ENCODE data around the gene ZNF639. TPM values are rescaled to one million over a fixed set of nuclear protein-coding genes. Genes with fewer than 3 reads are reported as not detected.

ZNF639 gene
- total RNA-seq, 1 experiment from 2014 or later: 52.8 TPM

DNA sequence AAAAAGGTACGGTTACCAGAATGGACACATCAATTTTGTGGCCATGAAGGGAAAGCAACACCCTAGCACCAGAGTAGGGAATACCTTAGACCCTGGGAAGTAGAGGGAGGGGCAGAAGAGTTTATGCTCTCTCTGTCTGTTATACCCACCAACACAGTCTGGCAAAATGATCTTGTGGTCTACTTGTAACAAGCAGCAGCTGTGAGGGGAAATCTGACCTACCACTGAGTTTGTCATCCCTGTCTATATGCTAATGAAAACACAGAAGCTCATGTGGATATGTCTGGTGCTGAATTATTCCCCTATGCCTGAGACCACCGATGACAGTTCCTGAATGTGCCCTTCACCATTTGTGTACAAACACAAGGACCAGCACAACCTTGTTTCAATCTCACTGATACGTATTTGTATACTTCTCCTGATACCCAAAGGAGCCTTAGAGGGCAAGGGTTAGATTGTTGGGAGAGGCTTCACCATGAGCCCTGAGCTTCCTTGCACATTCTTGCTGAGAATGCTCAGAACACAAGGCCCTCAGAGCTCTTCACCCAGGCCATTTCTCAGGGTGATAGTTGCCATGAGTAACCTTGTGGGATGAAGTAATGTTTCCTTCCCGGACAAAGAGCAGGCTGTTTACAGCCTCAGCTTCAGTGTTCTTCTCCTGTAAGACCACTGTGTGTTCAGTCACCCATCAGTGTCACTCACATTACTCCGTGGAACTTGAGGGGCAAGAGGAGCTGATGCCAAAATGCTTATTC, 24.7 kb upstream of the ZNF639 start:
- BruUV-seq (replicated peaks): no TSS peak
- intact Hi-C loops (cut with micrococcal nuclease): no loop called here
- TF ChIP-seq CTCF (IDR thresholded peaks at IDR 0.05; ENCODE audit: unreplicated experiment): no peak
- POLR2A ChIA-PET: interaction anchor here (0.6 kb wide), 1 partner anchor 124 kb away, joined by 3 read pairs; no protein-coding TSS in a partner anchor
- CTCF ChIA-PET: no interaction called here
- Mint-ChIP-seq H3K4me3 (ENCODE audit: unreplicated experiment) (no peak overlapping the region), H3K36me3 (ENCODE audit: insufficient read depth, unreplicated experiment) (no peaks in the 10 kb centered on the region), H3K27ac (ENCODE audit: low read depth, unreplicated experiment) (no peak overlapping the region), H3K4me1 (ENCODE audit: insufficient read depth, unreplicated experiment) (no peaks in the 10 kb centered on the region), H3K27me3 (ENCODE audit: insufficient read depth, unreplicated experiment) (no peaks in the 10 kb centered on the region), H3K9me3 (ENCODE audit: unreplicated experiment) (peaks cover 7% of the 10 kb centered on the region)
- DNase-seq (ENCODE audit: unreplicated experiment): no peak

GRCh38 chr3:179299316-179299715, 23.5 kb upstream of the ZNF639 start:
- Mint-ChIP-seq H3K9me3 (ENCODE audit: unreplicated experiment) (peaks cover 7% of the 10 kb centered on the region), H3K4me3 (ENCODE audit: unreplicated experiment) (no peak overlapping the region), H3K27me3 (ENCODE audit: insufficient read depth, unreplicated experiment) (no peaks in the 10 kb centered on the region), H3K27ac (ENCODE audit: low read depth, unreplicated experiment) (no peak overlapping the region), H3K4me1 (ENCODE audit: insufficient read depth, unreplicated experiment) (no peaks in the 10 kb centered on the region), H3K36me3 (ENCODE audit: insufficient read depth, unreplicated experiment) (no peaks in the 10 kb centered on the region)
- no peak for DNase-seq (ENCODE audit: unreplicated experiment)
- no peak for TF ChIP-seq CTCF (IDR thresholded peaks at IDR 0.05; ENCODE audit: unreplicated experiment)
- POLR2A ChIA-PET: no interaction called here
- BruUV-seq (replicated peaks): no TSS peak
- intact Hi-C loops (cut with micrococcal nuclease): no loop called here
- CTCF ChIA-PET: no interaction called here

GRCh38 chr3:179299999-179300613, 22.7 kb upstream of the ZNF639 start:
- no peaks in the 10 kb centered on the region for H3K36me3 Mint-ChIP-seq (ENCODE audit: insufficient read depth, unreplicated experiment)
- H3K4me1 Mint-ChIP-seq (ENCODE audit: insufficient read depth, unreplicated experiment): no peaks in the 10 kb centered on the region
- DNase-seq (ENCODE audit: unreplicated experiment): no peak
- POLR2A ChIA-PET: no interaction called here
- CTCF ChIA-PET: no interaction called here
- BruUV-seq (replicated peaks): no TSS peak
- H3K9me3 Mint-ChIP-seq (ENCODE audit: unreplicated experiment): peaks cover 7% of the 10 kb centered on the region
- no peak overlapping the region for H3K4me3 Mint-ChIP-seq (ENCODE audit: unreplicated experiment)
- no peaks in the 10 kb centered on the region for H3K27me3 Mint-ChIP-seq (ENCODE audit: insufficient read depth, unreplicated experiment)
- no peak for TF ChIP-seq CTCF (IDR thresholded peaks at IDR 0.05; ENCODE audit: unreplicated experiment)
- no peak overlapping the region for H3K27ac Mint-ChIP-seq (ENCODE audit: low read depth, unreplicated experiment)
- intact Hi-C loops (cut with micrococcal nuclease): no loop called here

DNA sequence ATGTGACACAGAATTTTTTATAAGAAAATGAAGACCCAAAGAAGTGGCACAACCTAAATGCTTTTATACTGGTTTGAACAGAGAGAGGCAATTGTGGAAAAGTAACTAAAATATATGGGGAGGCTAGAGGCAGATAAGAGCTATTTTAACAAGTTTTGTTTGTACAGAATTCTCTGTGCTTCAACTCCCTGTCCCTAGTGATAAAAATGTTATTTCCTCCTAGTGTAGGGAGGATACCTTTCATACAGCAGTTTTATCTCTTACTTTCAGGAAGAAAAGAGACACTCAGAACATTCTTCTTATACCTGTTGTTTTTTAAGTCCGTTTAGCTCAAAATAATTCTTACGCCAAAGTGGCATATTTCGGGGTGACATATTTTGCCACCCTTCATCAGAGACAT, 21.2 kb upstream of the ZNF639 start:
- DNase-seq (ENCODE audit: unreplicated experiment): no peak
- H3K4me3 Mint-ChIP-seq (ENCODE audit: unreplicated experiment): no peak overlapping the region
- no peaks in the 10 kb centered on the region for H3K4me1 Mint-ChIP-seq (ENCODE audit: insufficient read depth, unreplicated experiment)
- intact Hi-C loops (cut with micrococcal nuclease): no loop called here
- no peaks in the 10 kb centered on the region for H3K27me3 Mint-ChIP-seq (ENCODE audit: insufficient read depth, unreplicated experiment)
- CTCF ChIA-PET: interaction anchor here (0.7 to 1.2 kb wide), 6 partner anchors 9 to 336 kb away, joined by 3 to 4 read pairs (median 4); no protein-coding TSS in a partner anchor
- H3K9me3 Mint-ChIP-seq (ENCODE audit: unreplicated experiment): peaks cover 7% of the 10 kb centered on the region
- POLR2A ChIA-PET: interaction anchor here (0.7 kb wide), 1 partner anchor 151 kb away, joined by 3 read pairs; no protein-coding TSS in a partner anchor
- no peaks in the 10 kb centered on the region for H3K36me3 Mint-ChIP-seq (ENCODE audit: insufficient read depth, unreplicated experiment)
- BruUV-seq (replicated peaks): no TSS peak
- TF ChIP-seq CTCF (IDR thresholded peaks at IDR 0.05; ENCODE audit: unreplicated experiment): no peak
- H3K27ac Mint-ChIP-seq (ENCODE audit: low read depth, unreplicated experiment): no peak overlapping the region

Measured in MCF 10A (cell line).